GM12892 (cell line): ENCODE data around the gene PRR20B. TPM values are rescaled to one million over a fixed set of nuclear protein-coding genes. Genes with fewer than 3 reads are reported as not detected.
"Not testable (repeated sequence)": the region's sequence is repeated elsewhere in the genome, so short reads cannot be mapped to it uniquely, and the experiment has no call there.

Experiments used
- DNase-seq: peaks from one replicate; pipeline ENCODE4 v3.0.0; 2011; ENCODE audit not compliant: insufficient read length
- FAIRE-seq: peaks from 2 replicates; lab custom pipeline; 2011; peaks lifted over from hg19 to GRCh38; lab: Jason Lieb, UNC
- POLR2A ChIP-seq: IDR thresholded peaks from 2 replicates; pipeline ENCODE4 v1.6.1; 2011; ENCODE audit warnings: low read depth, low read length, control low read depth
- POLR2AphosphoS5 ChIP-seq: IDR thresholded peaks from 2 replicates; pipeline ENCODE4 v1.6.1; 2011; ENCODE audit warnings: low read depth, low read length, control low read depth
- TAF1 ChIP-seq: IDR thresholded peaks from 2 replicates; pipeline ENCODE4 v1.6.1; 2011; ENCODE audit warnings: low read depth, mild to moderate bottlenecking, control low read depth, low read length, borderline replicate concordance
- polyA plus RNA-seq: library from polyadenylated mRNA; unstranded; fragments of >200 nt; gene quantifications from one replicate; pipeline ENCODE4 v1.2.1, GENCODE V29; 2012; ENCODE audit warnings: missing spikeins, inconsistent platforms; ENCODE audit not compliant: missing spikeins

The PRR20B gene
- not detected for polyA plus RNA-seq

DNA sequence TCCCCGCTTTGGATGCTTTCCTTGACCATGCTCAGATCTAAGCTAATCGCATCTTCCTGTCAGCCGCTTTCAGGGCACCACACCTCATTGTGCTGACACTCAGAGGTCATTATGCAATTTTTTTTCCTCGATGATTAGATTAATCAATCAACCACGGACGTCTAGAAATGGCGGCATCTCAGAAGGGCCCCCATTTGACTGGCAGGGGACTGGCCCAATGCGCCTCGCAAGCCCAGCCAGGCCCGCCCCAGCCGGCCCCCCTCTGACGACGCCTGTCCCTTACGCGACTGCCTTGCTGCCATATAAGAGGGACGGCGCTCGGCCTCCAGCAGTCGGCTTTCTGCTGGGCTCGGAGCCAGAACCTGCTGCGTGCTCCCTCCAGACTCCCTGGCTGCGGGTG, at the start of gene PRR20B:
Gene PRR20B (plus strand): TSS at position 301 of the 400 bp plus-strand sequence. CDS start 387 bp downstream, outside the sequence.
- DNase-seq, FAIRE-seq: not testable (repeated sequence)

DNA sequence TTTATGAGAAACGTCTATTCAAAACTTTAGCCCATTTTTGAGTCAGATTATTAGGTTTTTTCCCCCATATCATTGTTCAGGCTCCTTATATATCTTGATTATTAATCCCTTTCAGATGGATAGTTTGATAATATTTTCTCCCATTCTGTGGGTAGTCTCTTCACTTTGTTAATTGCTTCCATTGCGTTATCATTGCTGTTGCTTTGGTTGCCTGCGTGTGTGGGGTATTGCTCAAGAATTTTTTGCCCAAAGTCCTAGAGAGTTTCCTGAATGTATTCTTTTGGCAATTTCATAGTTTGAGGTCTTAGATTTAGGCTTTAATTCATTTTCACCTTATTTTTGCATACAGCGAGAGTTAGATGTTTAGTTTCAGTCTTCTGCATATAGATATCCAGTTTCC, 32.3 kb upstream of the PRR20B start:
- no peak for FAIRE-seq
- DNase-seq, result no peak
- TF ChIP-seq POLR2AphosphoS5 (no peak), TAF1 (no peak), POLR2A (no peak)

DNA sequence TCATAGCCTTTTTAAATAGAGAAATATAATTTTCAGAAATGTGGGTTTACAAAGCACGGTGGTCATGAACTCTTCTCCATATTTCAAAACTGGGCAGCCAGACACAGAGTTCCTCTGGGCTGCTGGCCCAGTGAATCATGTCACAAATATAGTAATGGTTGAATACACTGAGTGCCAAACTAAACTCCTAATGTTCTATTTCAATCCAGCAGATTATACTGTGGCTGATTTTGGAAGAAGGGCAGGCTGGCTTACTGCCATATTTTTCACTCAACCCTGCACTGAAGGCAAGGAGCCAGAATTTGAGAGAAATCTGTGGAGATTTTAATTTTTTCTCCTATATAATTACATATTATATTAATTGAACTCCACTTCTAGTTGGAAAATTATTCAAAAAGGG, 23.6 kb upstream of the PRR20B start:
- FAIRE-seq (no peak), DNase-seq (no peak)
- TF ChIP-seq POLR2AphosphoS5 (no peak), POLR2A (no peak), TAF1 (no peak)

DNA sequence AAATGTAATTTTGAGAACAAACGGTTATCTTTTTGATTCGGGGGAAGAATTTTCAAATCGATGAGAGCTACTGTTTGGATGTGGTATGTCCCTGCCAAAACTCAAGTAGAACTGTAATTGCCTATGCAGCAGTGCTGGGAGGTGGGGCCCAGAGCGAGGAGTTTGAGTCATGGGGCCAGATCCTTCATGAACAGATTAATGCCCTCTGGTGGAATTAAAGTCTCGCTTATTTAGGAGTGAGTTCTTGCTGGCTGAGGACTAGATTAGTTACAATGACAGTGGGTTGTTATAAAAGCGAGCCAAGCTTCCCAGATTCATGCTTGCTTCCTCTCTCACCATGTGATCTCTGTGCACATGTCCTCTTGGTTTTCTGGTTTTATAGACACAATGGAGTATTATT, 18.4 kb upstream of the PRR20B start:
- FAIRE-seq (no peak), DNase-seq (no peak)
- TF ChIP-seq POLR2A, result no peak
- no peak for TF ChIP-seq POLR2AphosphoS5
- TF ChIP-seq TAF1, result no peak

DNA sequence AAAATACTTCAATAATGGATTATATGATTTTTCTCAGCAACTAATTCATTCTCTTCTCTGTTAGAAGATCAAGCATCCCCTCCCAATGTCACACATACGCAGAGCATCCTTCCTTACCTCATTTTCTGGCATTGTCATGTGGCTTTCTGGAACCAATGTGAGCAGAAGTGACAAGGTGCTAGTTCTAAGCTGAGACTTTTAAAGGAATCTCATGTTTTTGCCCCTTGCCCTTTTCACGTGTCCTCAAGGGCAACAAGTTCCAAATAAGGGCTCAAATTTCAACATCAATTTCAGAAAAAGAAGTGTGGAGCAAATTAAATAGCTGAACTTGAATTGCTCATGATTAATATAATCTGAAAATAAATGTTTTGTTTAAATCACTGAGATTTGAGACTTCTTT, 11.2 kb upstream of the PRR20B start:
- FAIRE-seq, result no peak
- DNase-seq, result no peak
- no peak for TF ChIP-seq TAF1
- no peak for TF ChIP-seq POLR2AphosphoS5
- no peak for TF ChIP-seq POLR2A

DNA sequence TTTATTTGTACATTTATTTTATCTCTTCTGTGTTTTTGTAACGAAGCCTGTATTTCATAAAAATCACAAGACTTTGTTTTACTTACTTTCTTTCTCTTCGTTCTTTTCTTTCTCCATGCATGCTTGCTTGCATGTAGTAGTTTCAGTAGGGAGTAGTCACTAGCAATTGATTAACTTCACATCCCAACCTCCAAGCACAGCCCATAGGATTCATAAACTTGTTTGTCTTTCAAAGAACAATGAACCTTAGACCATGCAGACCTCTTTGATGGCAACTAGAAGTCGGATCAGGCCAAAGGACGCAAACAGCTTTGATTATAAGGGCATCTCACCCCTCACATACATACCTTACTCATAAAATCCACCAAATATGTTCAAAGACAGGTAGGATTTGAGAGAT, 9.7 kb upstream of the PRR20B start:
- FAIRE-seq (no peak), DNase-seq (no peak)

DNA sequence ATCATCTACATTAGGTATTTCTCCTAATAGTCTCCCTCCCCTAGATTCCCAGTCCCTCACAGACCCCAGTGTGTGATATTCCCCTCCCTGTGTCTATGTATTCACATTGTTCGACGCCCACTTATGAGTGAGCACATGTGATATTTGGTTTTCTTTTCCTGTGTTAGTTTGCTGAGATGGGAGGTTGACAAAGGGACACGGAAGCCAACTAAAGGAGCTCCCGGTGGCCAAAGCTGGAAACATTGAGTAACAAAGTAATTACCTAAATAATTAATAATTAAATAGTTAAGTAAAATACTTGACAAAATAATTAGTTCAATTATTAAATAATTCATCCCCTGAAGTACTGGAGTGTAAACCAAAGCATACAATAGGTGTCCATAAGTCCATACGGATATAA, 8.3 kb upstream of the PRR20B start:
- FAIRE-seq, result no peak
- TF ChIP-seq POLR2AphosphoS5, result no peak
- TF ChIP-seq TAF1, result no peak
- no peak for TF ChIP-seq POLR2A
- no peak for DNase-seq

More for the DNA sequence above, 9.7 kb upstream of the PRR20B start:
- TF ChIP-seq POLR2AphosphoS5, result no peak
- no peak for TF ChIP-seq TAF1
- no peak for TF ChIP-seq POLR2A

DNA sequence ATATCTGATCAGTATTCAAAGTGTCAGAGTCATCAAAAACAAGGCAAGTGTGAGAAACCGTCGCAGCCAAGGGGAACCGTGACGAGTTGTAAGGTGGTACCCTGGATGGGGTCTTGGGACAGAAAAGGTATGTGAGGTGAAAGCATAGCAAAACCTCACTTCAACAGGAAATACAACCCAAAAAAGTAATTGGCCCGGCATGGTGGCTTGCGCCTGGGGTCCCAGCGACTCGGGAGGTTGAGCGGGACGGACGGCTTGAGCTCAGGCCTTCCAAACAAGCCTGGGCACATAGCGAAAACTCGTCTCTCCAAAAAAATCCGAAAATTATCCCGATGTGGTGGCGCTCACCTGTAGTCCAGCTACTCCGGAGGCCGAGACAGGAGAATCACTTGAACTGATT, 7.5 kb upstream of the PRR20B start:
- not testable (repeated sequence) for FAIRE-seq, DNase-seq

DNA sequence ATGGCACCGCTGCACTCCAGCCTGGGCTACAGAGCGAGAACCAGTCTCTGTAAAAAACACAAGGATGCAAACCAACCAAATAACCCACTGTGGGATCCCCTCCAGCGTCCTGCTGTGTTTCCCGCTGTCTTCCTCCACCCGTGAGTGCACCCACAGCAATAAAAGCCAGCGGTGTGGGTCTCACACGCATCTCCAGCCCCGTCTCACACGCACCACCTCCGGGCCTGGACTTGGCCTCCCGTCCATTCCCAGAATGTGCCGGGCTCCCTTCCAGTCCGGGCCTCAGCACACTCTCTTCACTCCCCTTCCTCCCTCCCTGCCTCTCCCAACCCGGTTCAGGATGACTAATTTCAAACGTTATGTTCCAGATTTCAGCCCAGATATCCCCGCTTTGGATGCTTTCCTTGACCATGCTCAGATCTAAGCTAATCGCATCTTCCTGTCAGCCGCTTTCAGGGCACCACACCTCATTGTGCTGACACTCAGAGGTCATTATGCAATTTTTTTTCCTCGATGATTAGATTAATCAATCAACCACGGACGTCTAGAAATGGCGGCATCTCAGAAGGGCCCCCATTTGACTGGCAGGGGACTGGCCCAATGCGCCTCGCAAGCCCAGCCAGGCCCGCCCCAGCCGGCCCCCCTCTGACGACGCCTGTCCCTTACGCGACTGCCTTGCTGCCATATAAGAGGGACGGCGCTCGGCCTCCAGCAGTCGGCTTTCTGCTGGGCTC, 6.9 kb upstream of the PRR20B start, which contains the start of gene PRR20A:
Gene PRR20A (plus strand): TSS at position 684 of the 734 bp plus-strand sequence. CDS start 387 bp downstream, outside the sequence.
- DNase-seq, FAIRE-seq: not testable (repeated sequence)

DNA sequence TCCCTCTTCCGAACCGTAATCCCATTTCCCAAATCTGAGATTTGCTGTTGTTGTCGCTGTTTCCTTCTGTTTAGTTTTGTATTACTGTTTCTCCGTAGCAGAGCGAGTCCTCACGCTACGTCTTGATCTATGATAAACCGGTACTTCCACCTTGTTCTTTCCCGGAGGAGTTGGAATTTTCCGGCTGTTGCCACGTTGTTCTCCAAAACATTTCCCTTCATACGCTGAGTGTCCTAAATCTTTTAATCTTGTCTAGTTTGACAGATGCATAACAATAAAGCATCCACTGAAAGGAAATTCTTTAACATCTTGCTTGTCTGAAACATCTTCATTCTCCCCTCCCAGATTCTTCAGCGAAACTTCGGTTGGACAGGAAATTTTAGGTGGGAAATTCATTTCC, 818 bp downstream of the PRR20B start:
- not testable (repeated sequence) for FAIRE-seq, DNase-seq

DNA sequence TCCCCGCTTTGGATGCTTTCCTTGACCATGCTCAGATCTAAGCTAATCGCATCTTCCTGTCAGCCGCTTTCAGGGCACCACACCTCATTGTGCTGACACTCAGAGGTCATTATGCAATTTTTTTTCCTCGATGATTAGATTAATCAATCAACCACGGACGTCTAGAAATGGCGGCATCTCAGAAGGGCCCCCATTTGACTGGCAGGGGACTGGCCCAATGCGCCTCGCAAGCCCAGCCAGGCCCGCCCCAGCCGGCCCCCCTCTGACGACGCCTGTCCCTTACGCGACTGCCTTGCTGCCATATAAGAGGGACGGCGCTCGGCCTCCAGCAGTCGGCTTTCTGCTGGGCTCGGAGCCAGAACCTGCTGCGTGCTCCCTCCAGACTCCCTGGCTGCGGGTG, 6.5 kb downstream of the PRR20B start, which contains the start of gene PRR20C:
Gene PRR20C (plus strand): TSS at position 301 of the 400 bp plus-strand sequence. CDS start 387 bp downstream, outside the sequence.
- not testable (repeated sequence) for DNase-seq, FAIRE-seq

DNA sequence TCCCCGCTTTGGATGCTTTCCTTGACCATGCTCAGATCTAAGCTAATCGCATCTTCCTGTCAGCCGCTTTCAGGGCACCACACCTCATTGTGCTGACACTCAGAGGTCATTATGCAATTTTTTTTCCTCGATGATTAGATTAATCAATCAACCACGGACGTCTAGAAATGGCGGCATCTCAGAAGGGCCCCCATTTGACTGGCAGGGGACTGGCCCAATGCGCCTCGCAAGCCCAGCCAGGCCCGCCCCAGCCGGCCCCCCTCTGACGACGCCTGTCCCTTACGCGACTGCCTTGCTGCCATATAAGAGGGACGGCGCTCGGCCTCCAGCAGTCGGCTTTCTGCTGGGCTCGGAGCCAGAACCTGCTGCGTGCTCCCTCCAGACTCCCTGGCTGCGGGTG, 13.0 kb downstream of the PRR20B start, which contains the start of gene PRR20D:
Gene PRR20D (plus strand): TSS at position 301 of the 400 bp plus-strand sequence. CDS start 387 bp downstream, outside the sequence.
- FAIRE-seq, DNase-seq: not testable (repeated sequence)

DNA sequence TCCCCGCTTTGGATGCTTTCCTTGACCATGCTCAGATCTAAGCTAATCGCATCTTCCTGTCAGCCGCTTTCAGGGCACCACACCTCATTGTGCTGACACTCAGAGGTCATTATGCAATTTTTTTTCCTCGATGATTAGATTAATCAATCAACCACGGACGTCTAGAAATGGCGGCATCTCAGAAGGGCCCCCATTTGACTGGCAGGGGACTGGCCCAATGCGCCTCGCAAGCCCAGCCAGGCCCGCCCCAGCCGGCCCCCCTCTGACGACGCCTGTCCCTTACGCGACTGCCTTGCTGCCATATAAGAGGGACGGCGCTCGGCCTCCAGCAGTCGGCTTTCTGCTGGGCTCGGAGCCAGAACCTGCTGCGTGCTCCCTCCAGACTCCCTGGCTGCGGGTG, 19.6 kb downstream of the PRR20B start, which contains the start of gene PRR20E:
Gene PRR20E (plus strand): TSS at position 301 of the 400 bp plus-strand sequence. CDS start 387 bp downstream, outside the sequence.
- DNase-seq, FAIRE-seq: not testable (repeated sequence)

DNA sequence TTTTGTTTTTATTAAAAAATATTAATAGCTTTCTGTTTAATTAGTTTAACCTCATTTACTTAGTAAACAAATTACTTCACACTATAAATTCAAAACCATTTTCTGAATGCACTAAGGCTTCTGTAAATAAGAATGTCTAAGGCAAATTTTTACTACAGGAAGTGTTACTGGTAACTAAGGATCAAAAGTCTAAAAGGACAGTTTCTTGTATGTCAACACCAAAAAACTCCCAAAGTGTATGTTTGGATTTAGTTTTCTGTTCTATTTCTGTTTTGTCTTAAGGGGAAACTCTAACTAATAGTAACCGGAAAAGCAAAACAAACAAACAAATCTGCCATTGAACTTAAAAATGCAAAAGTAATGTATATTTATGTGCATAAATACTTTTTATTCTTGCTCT, 44.4 kb downstream of the PRR20B start:
- TF ChIP-seq POLR2A (no peak), TAF1 (no peak), POLR2AphosphoS5 (no peak)
- FAIRE-seq (no peak), DNase-seq (no peak)
